HG03439 (cell line): ENCODE measurements around the gene SEMA3E.
"Not testable (repeated sequence)": the region's sequence is repeated elsewhere in the genome, so short reads cannot be mapped to it uniquely, and the experiment has no call there.

Source experiments
- ATAC-seq: cut with Tn5 transposase; IDR thresholded peaks from one replicate; pipeline ENCODE4 v1.9.1; 2021; ENCODE audit warnings: mild to moderate bottlenecking, moderate library complexity; ENCODE audit not compliant: unreplicated experiment

SEMA3E gene

GRCh38 chr7:83494683-83495082 lies 154.3 kb downstream of the SEMA3E start:
- no peak for ATAC-seq

- ATAC-seq, result no peak
These were observed 156.1 kb downstream of the SEMA3E start for GRCh38 chr7:83492802-83493201.

DNA sequence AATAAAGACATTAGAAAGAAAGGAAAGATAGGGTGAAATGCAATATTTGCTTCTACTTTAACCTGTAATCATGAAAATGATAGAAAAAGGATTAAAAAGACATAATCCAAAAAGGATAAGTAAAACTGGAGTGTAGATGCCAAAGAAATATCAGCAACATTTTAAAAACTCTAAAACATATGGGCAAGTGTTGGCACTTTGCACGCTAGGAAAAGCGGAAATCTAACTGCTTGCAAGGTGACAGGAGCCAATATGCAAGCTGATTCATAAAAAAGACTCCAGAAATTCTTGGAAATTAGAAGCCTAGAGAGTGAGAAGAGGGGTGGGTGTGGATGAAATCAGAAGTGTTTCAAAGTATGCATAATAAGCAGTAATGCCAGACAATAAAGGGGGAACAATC lies 161.1 kb downstream of the SEMA3E start:
- ATAC-seq, result no peak

DNA sequence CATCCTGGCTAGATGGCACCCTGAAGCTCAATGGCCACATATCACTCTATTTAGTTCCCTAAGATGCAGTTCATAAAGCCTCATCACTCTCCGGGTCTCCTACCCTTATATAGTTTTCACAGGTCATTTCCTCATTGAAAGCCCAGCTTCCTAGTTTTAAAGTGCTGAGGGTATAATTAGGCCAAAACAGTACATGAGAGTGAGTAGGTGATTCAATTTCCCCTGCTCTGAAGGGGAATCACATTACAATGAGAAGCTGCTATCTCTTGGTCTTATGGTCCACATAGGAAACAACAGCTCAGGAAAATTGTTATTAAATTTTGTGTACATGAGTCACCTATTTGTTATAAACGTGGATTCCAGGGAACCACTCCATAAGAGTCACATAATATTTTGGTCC lies 162.0 kb downstream of the SEMA3E start:
- ATAC-seq, result no peak

GRCh38 chr7:83486536-83486935 lies 162.4 kb downstream of the SEMA3E start:
- no peak for ATAC-seq

- no peak for ATAC-seq
These were observed 164.1 kb downstream of the SEMA3E start for GRCh38 chr7:83484826-83485225.

- no peak for ATAC-seq
These were observed 164.7 kb downstream of the SEMA3E start for GRCh38 chr7:83484266-83484665.

DNA sequence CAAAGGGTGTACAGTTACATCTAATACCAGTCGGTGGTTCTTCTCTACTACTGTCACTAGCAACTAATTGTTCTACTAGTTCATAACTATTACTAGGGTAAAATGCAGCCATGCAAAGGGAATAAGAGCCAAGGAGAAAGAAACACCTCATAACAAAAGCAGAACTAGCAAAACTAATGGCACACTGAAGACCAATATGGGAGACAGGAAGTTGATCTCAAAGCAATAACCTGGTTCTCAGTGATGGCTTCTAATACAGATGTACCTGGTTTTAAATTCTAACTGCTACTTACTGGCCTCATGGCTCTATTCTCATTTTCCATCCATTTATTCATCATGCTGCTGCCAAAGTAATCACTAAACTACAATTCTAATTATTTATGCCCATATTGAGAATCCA lies 170.3 kb downstream of the SEMA3E start:
- no peak for ATAC-seq

DNA sequence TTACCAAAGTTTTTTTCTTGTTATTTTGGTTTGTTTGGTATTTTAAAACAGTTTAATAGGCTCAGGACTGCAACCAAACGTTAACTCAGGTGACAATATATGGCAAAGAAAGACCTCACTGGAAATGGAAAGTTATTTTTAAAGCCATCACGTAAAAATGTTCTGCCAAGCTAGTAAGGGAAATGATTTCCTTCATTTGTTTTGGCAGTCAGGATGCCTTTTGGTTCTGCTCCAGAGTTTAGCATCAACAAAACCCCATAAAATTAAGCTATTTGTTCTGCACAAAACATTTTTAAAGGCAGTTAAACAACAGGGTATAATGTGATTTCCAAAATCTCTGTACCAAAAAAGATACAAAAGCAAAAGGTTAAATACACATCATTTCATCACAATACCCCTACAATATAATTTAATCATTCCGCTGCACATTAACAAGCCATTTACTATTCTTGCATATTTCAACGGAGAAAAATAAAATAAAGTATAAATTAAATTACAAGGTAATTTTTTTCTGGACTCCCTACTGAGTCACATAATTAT lies 172.4 kb downstream of the SEMA3E start:
- no peak for ATAC-seq

DNA sequence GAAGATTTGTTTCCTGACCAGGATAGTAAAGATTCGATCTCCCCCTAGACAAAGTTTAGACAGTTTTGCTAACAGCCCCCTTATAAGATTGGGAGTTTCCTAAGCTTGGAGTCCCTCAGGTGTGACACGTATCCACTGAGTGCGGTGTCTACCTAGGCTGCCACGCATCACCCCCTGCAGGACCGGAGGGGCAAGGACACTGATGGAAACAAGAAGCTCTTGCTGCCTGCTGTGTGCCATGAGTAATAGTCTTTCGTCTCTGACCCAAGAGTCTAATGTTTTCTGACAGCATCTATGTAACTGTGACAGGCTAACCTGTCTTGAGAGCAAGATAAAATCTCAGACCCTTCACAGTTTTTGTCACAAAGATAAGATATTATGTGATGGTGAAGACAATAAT lies 173.5 kb downstream of the SEMA3E start:
- ATAC-seq, result no peak

DNA sequence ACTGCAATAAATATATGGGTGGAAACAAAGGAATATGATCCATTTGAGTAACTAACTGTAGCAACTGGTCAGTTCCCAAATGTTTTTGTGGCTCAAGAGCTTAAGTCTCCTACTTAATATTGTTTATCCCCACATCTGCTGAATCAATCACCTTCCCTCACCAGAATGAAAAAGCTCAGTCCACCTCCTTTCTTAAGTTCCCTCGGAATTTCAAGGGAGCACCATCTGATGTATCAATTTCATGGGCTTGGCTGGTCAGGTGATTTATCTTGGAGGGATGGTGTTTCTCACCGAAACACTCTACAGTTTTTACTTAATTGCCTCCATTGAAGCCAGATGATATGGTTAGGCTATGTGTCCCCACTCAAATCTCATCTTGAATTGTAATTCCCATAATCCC lies 176.6 kb downstream of the SEMA3E start:
- no peak for ATAC-seq

DNA sequence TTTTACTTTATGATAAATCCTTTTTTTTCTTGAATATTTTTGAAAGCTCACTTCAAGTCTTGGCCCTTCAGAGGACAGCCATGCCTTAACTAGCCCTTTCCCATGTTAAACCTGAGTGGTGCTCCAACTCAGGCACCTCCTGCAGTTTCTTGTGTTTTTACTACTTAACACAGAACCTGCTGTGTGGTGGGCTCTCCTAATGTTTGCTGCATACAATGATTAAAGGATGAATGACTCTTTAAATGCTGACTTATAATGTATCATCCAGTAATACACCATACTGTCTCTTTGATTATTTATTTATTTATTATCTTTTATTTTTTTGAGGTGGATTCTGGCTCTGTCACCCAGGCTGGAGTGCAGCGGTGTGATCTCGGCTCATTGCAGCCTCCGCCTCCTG lies 179.4 kb downstream of the SEMA3E start:
- ATAC-seq, result no peak

DNA sequence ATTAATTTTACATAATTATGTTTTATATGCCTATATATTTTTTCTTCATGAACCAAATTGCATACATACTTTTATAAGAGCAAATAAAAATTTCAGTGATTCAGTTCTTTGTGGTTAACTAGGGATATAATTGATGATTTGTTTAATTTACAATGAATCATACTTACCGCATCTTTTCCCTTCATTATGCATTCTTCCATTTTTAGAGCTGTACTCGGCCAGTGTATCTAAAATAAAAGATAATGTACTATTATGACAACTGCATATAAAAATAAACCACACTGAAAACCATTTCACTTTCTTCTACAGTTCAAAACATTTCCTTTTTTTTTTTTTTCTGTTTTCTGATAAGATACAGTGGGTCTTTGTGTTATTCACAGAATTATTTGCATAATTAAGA lies 179.9 kb downstream of the SEMA3E start:
- ATAC-seq, result no peak

DNA sequence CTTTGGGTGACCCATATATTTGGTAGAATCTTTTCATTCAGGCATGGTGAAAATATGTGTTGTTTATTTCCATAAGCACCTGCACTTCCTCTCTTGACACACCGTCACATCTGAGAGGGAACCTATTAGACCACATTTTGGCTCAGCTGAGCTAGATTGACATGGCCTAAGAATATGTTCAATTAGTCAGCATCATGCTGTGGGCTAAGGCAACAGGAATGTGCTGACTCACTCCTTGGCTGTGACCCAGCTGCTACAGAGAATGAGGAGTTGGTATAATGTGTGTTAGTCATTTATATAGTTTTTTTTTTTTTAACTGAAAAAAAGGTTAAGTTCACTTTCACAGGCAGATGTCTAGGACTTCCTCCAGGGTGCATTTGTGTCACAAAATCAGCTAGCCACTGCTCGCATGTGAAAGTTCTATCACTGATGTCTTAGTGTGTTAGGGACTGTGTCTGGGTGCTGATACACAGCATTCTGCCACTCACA lies 180.6 kb downstream of the SEMA3E start:
- peak; percentile 96 for ATAC-seq

GRCh38 chr7:83467493-83467892 lies 181.4 kb downstream of the SEMA3E start:
- no peak for ATAC-seq

DNA sequence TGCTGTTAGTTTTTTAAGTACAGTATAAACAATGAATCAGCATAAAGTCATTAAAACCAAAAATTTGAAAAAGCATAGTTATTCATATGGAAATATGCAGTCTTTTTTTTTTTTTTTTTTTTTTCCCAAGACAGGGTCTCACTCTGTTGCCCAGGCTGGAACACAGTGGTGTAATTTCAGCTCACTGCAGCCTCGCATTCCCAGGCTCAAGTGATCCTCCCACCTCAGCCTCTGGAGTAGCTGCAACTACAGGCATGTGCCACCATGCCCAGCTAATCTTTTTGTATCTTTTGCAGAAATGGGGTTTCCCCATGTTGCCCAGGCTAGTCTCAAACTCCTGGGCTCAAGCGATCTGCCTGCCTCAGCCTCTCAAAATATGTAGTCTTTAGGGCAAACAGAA lies 182.0 kb downstream of the SEMA3E start:
- no peak for ATAC-seq

DNA sequence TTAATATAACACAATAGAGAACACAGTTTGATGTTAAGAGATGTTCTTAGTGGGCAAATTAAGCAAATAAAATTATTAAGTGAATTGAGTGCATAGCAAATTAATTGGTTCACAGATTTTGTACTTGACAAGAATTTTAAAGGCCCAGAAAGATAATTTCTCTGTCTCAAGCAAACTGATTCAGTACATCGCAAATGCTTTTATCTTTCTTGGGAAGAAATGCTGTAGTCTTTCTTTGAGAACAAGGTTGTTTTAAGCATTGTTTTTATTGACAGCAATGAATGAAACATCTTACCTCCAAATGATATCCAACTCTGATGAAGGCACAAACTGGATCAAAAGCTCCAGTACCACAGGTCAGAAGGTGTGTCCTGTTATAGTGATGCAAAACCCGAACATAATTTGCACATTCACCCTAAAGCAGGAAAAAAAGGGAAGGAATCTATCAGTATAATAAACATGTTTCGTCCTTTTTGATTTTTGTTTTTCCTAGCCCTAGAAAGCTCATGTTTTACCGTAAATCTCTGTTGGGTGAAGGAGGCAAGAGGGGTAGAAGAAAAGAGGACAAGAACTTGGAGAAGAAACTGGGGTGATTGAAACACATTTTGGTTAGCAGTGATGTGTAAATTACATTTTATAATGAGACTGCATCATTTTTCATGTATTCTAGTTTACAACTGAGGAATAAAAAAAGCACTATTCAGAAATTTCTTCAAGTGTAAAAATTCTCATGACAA lies 182.6 kb downstream of the SEMA3E start:
- ATAC-seq, result no peak

DNA sequence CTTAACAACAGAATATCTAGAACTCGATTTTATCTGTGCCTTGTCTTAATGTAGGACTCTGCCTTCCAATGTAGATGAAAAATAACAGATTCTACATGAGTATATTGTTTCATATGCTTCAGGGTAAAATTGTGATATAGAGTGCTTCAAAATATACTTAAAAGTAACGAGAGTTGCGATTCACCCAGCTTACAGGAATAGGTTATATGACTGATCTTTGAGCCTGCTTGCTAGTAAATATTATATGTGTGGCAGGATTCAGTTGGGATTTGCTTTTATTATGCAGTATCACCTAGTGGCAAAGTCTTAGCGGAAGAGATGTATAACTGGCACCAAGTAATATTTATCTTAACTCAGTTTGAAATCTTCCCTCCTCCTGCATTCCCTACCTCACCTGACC lies 183.3 kb downstream of the SEMA3E start:
- ATAC-seq, result no peak

- not testable (repeated sequence) for ATAC-seq
These were observed 187.1 kb downstream of the SEMA3E start for GRCh38 chr7:83461820-83462219.

DNA sequence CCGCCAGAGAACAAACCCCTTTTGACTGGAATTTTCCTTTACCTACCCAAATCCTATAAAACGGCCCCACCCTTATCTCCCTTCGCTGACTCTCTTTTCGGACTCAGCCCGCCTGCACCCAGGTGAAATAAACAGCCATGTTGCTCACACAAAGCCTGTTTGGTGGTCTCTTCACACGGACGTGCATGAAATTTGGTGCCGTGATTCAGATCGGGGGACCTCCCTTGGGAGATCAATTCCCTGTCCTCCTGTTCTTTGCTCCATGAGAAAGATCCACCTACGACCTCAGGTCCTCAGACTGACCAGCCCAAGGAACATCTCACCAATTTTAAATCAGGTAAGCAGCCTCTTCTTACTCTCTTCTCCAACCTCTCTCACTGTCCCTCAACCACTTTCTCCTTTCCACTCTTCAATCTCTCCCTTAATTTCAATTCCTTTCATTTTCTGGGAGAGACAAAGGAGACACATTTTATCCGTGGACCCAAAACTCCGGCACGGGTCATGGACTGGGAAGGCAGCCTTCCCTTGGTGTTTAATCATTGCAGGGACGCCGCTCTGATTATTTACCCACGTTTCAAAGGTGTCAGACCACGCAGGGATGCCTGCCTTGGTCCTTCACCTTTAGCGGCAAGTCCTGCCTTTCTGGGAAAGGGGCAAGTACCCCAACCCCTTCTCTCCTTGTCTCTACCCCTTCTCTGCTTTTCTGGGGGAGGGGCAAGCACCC lies 188.8 kb downstream of the SEMA3E start:
- ATAC-seq, result not testable (repeated sequence)

DNA sequence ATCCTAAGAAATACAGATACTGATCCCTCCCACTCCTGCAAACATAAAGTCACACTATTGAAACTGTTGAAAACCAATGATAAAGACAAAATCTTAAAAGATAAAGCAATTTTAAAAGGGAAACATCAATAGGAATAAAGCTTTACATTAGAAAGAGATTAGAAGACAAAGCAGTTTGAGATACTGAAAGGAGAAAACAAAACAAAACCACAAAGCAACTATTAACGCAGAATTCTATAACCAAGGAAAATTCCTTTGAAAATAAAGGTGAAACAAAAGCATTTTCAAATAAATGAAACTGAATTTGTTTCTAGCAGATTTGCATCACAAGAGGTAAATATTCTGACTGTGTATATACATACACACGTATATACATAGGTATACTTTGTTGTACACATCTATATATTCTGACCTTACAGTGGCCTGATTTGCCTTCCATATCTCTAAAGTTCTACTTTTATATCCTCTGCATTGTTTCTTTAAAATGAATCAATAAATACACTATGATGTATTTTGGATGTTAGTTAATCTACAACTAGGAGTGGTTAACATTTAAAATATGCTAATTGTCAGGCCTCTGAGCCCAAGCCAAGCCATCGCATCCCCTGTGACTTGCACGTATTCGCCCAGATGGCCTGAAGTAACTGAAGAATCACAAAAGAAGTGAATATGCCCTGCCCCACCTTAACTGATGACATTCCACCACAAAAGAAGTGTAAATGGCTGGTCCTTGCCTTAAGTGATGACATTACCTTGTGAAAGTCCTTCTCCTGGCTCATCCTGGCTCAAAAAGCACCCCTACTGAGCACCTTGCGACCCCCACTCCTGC lies 189.6 kb downstream of the SEMA3E start:
- ATAC-seq, result not testable (repeated sequence)
